Endothelial cell of umbilical vein (primary cell): ENCODE measurements around the gene PARD3B. TPM values are rescaled to one million over a fixed set of nuclear protein-coding genes. Genes with fewer than 3 reads are reported as not detected.
A peak's percentile ranks its signal among the peaks of the same experiment; 100 is the strongest.

Source experiments
- BruUV-seq: library from RNA; stranded (reverse); fragments of 400-500 nt; replicated peaks from 2 replicates; lab custom pipeline; 2021; lab: Mats Ljungman, UMichigan
- CTCF ChIA-PET: fragments of 300-600, 350-600 bp; sonication (Branson Sonifier 250); formaldehyde crosslinking; loops from one replicate; lab custom pipeline; 2021; ENCODE audit warnings: antibody characterized with exemption, inconsistent platforms; lab: Charles Lee
- POLR2A ChIA-PET: fragments of 300-600, 350-600 bp; sonication (Branson Sonifier 250); formaldehyde crosslinking; loops from one replicate; lab custom pipeline; 2021; ENCODE audit warnings: antibody characterized with exemption, inconsistent platforms; lab: Charles Lee
- DNase-seq: peaks from one replicate; pipeline ENCODE4 v3.0.0-alpha.2; 2011; ENCODE audit warnings: low read depth, low spot score
- FAIRE-seq: peaks from 2 replicates; lab custom pipeline; 2011; peaks lifted over from hg19 to GRCh38; lab: Jason Lieb, UNC
- H2AFZ ChIP-seq: 2 replicates; pipeline ENCODE4 v1.6.0; 2012; ENCODE audit warnings: low read depth, low read length, control low read depth, inconsistent platforms
- H3K27ac ChIP-seq: 2 replicates; pipeline ENCODE4 v1.5.1; 2011; ENCODE audit warnings: low read depth, mild to moderate bottlenecking, control low read depth, low read length, moderate library complexity; ENCODE audit not compliant: insufficient read depth
- H3K27me3 ChIP-seq, 2 experiments: 2 replicates each; pipeline versions ENCODE4 v1.6.0 to v1.6.1; 2011; ENCODE audit warnings: low read length in 2 of 2, mixed read lengths in 1 of 2; ENCODE audit not compliant: control insufficient read depth in 2 of 2, insufficient read depth in 2 of 2
- H3K36me3 ChIP-seq, 2 experiments: 2 replicates in 1 of 2; 3 replicates in 1 of 2; pipeline ENCODE4 v1.5.1; 2011; ENCODE audit warnings: low read length in 2 of 2, mild to moderate bottlenecking in 1 of 2, moderate library complexity in 1 of 2; ENCODE audit not compliant: control insufficient read depth in 2 of 2, insufficient read depth in 2 of 2; ENCODE audit errors: extremely low read depth in 1 of 2
- H3K4me1 ChIP-seq: 3 replicates; pipeline ENCODE4 v1.5.1; 2011; ENCODE audit warnings: mild to moderate bottlenecking, low read length; ENCODE audit not compliant: control insufficient read depth, insufficient read depth; ENCODE audit errors: extremely low read depth
- H3K4me2 ChIP-seq: 2 replicates; pipeline ENCODE4 v1.6.1; 2011; ENCODE audit warnings: low read length, control low read depth, mixed read lengths; ENCODE audit not compliant: insufficient read depth
- H3K4me3 ChIP-seq, 3 experiments: fragments of 200-600 bp in 1 of 3; sonication (generic), shearing (Covaris generic) in 1 of 3; replicated peaks in 1 of 3; 2 replicates each; pipeline ENCODE4 v1.5.1; 2011 to 2016; ENCODE audit warnings: control low read depth in 3 of 3, low read length in 3 of 3, mild to moderate bottlenecking in 2 of 3, inconsistent platforms in 1 of 3, low read depth in 1 of 3, moderate library complexity in 1 of 3; ENCODE audit not compliant: insufficient read depth in 1 of 3
- H3K79me2 ChIP-seq: 2 replicates; pipeline ENCODE4 v1.6.0; 2012; ENCODE audit warnings: low read length, inconsistent platforms; ENCODE audit not compliant: control insufficient read depth, insufficient read depth
- H3K9ac ChIP-seq: replicated peaks from 2 replicates; pipeline ENCODE3; 2011; ENCODE audit warnings: low read length, control low read depth; ENCODE audit not compliant: insufficient read depth; ENCODE audit errors: extremely low read depth
- H3K9me1 ChIP-seq: replicated peaks from 3 replicates; pipeline ENCODE4 v1.6.0; 2011; ENCODE audit warnings: mild to moderate bottlenecking, low read length; ENCODE audit not compliant: control insufficient read depth, insufficient read depth; ENCODE audit errors: extremely low read depth
- H3K9me3 ChIP-seq: replicated peaks from 2 replicates; pipeline ENCODE4 v1.5.1; 2012; ENCODE audit warnings: low read length, inconsistent platforms; ENCODE audit not compliant: control insufficient read depth, insufficient read depth
- H4K20me1 ChIP-seq: replicated peaks from 2 replicates; pipeline ENCODE3; 2011; ENCODE audit warnings: mild to moderate bottlenecking, low read length; ENCODE audit not compliant: control insufficient read depth, insufficient read depth; ENCODE audit errors: extremely low read depth
- FOS ChIP-seq: IDR thresholded peaks from 2 replicates; pipeline ENCODE4 v1.6.1; 2011; ENCODE audit warnings: mild to moderate bottlenecking, low read length, moderate library complexity, borderline replicate concordance; ENCODE audit not compliant: insufficient read depth
- POLR2AphosphoS5 ChIP-seq: IDR thresholded peaks from 2 replicates; pipeline ENCODE4 v1.6.1; 2012; ENCODE audit warnings: low read depth, mild to moderate bottlenecking, control low read depth, low read length, moderate library complexity; ENCODE audit not compliant: insufficient read depth
- dilution Hi-C: fragments of 300-500 bp; cut with MboI; formaldehyde crosslinking; loops from one replicate; pipeline ENCODE4 v1.15.0; 2019; ENCODE audit warnings: low sequenced_read_pairs; ENCODE audit not compliant: extremely low pct_ligation_motif_present
- intact Hi-C: fragments of 100-400 bp; cut with micrococcal nuclease; formaldehyde crosslinking; loops from one replicate; pipeline ENCODE4 v1.10.0; 2022
- polyA plus RNA-seq, 4 experiments: library from polyadenylated mRNA; depleted of rRNA in 3 of 4; stranded (reverse) in 3 of 4; unstranded in 1 of 4; fragments of >200 nt; gene quantifications; 2 replicates each; pipeline versions ENCODE4 v1.2.1 to v1.2.3, GENCODE V29; 2011 to 2012; ENCODE audit warnings: missing spikeins in 1 of 4
- total RNA-seq: library from RNA; stranded (reverse); gene quantifications from 2 replicates; pipeline ENCODE4 v1.2.3, GENCODE V29; 2021
- TF ChIP-seq, protein P1 (sequence below), 2 donors: IDR thresholded peaks; 1 replicate in 1 of 2; 2 replicates in 1 of 2; pipeline ENCODE4 v1.5.1; 2011; ENCODE audit warnings: low read length in 2 of 2, mild to moderate bottlenecking in 2 of 2, moderate library complexity in 2 of 2, control low read depth in 1 of 2, inconsistent platforms in 1 of 2, low read depth in 1 of 2; ENCODE audit not compliant: insufficient read depth in 1 of 2; ENCODE audit errors: extremely low read depth in 1 of 2
- TF ChIP-seq, protein P2 (sequence below): IDR thresholded peaks from 2 replicates; pipeline ENCODE4 v1.6.1; 2011; ENCODE audit not compliant: insufficient read depth, insufficient read length

Gene PARD3B
- total and polyA plus RNA-seq, 2 donors (not counting 3 experiments of a cell fraction or from before 2014, with no cell fraction given) = 2.2 to 30.9 TPM

DNA sequence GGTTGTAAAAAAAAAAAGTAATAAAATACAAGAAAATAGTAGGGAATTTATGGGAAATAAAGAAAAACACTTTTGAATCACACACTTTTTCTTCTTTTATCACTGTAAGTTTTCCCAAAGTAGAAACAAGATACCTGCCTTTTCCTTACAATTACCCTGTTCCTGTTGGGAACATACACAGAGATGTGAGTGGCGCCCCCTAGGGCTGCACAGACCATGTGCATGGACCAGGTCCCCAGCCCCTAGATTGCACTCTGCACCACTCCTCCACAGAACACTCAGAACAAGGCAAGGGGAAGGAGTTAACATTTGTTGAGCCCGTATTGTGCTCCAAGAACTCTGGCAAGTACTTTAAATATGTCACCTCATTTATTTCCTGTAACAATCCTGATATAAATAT, 1018.4 kb downstream of the PARD3B start:
- no peaks in the 10 kb centered on the region for H4K20me1 ChIP-seq
- dilution Hi-C loops (no loop called here), intact Hi-C loops (loop anchor here (10.0 kb wide), 2 partner anchors 239 to 689 kb away; no protein-coding TSS in a partner anchor)
- no peak overlapping the region for H2AFZ ChIP-seq
- POLR2A ChIA-PET = no interaction called here
- H3K4me3 ChIP-seq = no peak overlapping the region
- no peaks in the 10 kb centered on the region for H3K79me2 ChIP-seq
- DNase-seq = no peak
- no peak overlapping the region for H3K4me2 ChIP-seq
- H3K9me3 ChIP-seq = no peaks in the 10 kb centered on the region
- TF ChIP-seq FOS (no peak), POLR2AphosphoS5 (no peak)
- TF ChIP-seq, protein P1, sequence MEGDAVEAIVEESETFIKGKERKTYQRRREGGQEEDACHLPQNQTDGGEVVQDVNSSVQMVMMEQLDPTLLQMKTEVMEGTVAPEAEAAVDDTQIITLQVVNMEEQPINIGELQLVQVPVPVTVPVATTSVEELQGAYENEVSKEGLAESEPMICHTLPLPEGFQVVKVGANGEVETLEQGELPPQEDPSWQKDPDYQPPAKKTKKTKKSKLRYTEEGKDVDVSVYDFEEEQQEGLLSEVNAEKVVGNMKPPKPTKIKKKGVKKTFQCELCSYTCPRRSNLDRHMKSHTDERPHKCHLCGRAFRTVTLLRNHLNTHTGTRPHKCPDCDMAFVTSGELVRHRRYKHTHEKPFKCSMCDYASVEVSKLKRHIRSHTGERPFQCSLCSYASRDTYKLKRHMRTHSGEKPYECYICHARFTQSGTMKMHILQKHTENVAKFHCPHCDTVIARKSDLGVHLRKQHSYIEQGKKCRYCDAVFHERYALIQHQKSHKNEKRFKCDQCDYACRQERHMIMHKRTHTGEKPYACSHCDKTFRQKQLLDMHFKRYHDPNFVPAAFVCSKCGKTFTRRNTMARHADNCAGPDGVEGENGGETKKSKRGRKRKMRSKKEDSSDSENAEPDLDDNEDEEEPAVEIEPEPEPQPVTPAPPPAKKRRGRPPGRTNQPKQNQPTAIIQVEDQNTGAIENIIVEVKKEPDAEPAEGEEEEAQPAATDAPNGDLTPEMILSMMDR (IDR thresholded peaks at IDR 0.05; ENCODE audit: extremely low read depth in 1 of 2, insufficient read depth in 1 of 2, low read depth in 1 of 2, low read length in 2 of 2) = peak; percentile 41 to 42
- TF ChIP-seq, protein P2, sequence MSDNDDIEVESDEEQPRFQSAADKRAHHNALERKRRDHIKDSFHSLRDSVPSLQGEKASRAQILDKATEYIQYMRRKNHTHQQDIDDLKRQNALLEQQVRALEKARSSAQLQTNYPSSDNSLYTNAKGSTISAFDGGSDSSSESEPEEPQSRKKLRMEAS = no peak
- H3K36me3 ChIP-seq = no peaks in the 10 kb centered on the region
- H3K9me1 ChIP-seq = no peaks in the 10 kb centered on the region
- no peaks in the 10 kb centered on the region for H3K4me1 ChIP-seq
- H3K9ac ChIP-seq = no peak overlapping the region
- no peaks in the 10 kb centered on the region for H3K27me3 ChIP-seq
- FAIRE-seq = peak; percentile 24
- H3K27ac ChIP-seq = no peak overlapping the region
- BruUV-seq = no TSS peak
- CTCF ChIA-PET = no interaction called here
